ENCODE data around the gene LMOD1. TPM values are rescaled to one million over a fixed set of nuclear protein-coding genes. Genes with fewer than 3 reads are reported as not detected.
"Not testable (repeated sequence)": the region's sequence is repeated elsewhere in the genome, so short reads cannot be mapped to it uniquely, and the experiment has no call there.

LMOD1 gene
- total RNA-seq, 1 donor from 2014 or later: 24.2 TPM

DNA sequence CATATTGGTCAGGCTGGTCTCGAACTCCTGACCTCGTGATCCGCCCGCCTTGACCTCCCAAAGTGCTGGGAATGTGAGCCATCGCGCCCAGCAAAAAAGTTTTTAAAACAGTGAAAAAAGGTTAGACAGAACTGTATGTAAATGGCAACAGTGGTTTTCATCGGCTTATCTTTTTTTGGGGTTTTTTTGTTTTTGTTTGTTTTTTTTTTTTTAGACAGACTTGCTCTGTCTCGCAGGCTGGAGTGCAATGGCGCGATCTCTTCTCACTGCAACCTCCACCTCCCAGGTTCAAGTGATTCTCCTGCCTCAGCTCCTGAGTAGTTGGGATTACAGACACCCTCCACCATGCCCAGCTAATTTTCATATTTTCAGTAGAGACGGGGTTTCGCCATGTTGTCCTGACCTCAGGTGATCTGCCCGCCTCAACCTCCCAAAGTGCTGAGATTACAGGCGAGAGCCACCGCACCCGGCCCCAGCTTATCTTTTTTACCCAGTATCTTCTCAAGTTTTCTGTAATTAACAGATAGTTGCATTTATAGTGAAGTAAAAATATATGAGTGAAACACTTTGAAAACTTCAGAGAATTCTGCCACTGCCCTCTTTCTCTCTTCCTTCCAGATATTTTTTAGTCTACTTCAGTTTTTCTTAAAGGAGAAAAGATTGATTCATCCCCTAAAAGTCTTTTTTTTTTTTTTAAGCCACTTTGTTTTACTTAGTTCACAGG lies 22.0 kb upstream of the LMOD1 start:
- Histone ChIP-seq H3K4me3 (no peak overlapping the region), H3K36me3 (peaks cover 78% of the 10 kb centered on the region), H3K4me1 (no peaks in the 10 kb centered on the region), H3K9me3 (no peaks in the 10 kb centered on the region), H3K27me3 (ENCODE audit: low read depth) (no peaks in the 10 kb centered on the region), H3K27ac (no peak overlapping the region)
- no peak for ATAC-seq
- intact Hi-C loops (cut with DNase I): no loop called here
- DNase-seq: no peak
- TF ChIP-seq, protein P1, sequence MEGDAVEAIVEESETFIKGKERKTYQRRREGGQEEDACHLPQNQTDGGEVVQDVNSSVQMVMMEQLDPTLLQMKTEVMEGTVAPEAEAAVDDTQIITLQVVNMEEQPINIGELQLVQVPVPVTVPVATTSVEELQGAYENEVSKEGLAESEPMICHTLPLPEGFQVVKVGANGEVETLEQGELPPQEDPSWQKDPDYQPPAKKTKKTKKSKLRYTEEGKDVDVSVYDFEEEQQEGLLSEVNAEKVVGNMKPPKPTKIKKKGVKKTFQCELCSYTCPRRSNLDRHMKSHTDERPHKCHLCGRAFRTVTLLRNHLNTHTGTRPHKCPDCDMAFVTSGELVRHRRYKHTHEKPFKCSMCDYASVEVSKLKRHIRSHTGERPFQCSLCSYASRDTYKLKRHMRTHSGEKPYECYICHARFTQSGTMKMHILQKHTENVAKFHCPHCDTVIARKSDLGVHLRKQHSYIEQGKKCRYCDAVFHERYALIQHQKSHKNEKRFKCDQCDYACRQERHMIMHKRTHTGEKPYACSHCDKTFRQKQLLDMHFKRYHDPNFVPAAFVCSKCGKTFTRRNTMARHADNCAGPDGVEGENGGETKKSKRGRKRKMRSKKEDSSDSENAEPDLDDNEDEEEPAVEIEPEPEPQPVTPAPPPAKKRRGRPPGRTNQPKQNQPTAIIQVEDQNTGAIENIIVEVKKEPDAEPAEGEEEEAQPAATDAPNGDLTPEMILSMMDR (IDR thresholded peaks at IDR 0.05): no peak

DNA sequence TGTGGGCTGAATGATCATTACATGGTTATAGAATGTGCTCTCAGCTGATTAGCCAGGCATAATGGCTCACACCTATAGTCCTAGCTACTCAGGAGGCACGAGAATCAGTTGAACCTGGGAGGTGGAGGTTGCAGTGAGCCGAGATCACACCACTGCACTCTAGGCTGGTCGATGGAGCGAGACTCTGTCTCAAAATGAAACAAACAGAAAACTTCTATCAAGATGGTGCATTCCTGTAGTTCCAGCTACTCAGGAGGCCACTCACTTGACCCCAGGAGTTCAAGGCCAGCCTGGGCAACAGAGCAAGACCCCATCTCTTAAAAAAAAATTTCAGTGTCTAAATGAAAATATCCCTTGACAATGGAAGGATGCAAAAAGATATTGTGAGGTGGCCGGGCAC lies 19.8 kb upstream of the LMOD1 start:
- no peak for DNase-seq
- Histone ChIP-seq H3K27me3 (ENCODE audit: low read depth) (no peaks in the 10 kb centered on the region), H3K36me3 (peaks cover 99% of the 10 kb centered on the region), H3K4me3 (no peak overlapping the region), H3K4me1 (no peaks in the 10 kb centered on the region), H3K27ac (no peak overlapping the region), H3K9me3 (no peaks in the 10 kb centered on the region)
- intact Hi-C loops (cut with DNase I): no loop called here
- TF ChIP-seq, protein P1 (IDR thresholded peaks at IDR 0.05): no peak
- ATAC-seq: no peak

DNA sequence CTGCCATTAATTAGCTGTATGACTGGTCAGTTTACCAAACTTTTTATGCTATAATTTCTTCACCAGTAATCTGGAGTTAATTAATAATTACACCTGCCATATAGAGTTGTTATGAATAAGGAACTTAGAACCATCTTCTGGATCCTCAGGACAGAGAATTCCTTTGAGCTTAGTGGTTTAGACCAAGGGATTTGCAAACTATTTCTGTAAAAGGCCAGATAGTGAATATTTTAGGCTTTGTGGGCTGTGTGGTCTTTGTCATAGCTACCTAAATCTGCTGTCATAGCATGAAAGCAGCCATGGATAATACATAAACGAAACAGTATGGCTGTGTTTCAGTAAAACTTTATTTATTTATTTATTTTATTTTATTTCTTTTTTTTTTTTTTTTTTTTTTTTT lies 17.9 kb upstream of the LMOD1 start:
- TF ChIP-seq, protein P1 (IDR thresholded peaks at IDR 0.05): no peak
- Histone ChIP-seq H3K27ac (no peak overlapping the region), H3K36me3 (peaks cover 99% of the 10 kb centered on the region), H3K4me1 (no peaks in the 10 kb centered on the region), H3K27me3 (ENCODE audit: low read depth) (no peaks in the 10 kb centered on the region), H3K4me3 (no peak overlapping the region), H3K9me3 (no peaks in the 10 kb centered on the region)
- intact Hi-C loops (cut with DNase I): no loop called here
- DNase-seq (no peak), ATAC-seq (no peak)

DNA sequence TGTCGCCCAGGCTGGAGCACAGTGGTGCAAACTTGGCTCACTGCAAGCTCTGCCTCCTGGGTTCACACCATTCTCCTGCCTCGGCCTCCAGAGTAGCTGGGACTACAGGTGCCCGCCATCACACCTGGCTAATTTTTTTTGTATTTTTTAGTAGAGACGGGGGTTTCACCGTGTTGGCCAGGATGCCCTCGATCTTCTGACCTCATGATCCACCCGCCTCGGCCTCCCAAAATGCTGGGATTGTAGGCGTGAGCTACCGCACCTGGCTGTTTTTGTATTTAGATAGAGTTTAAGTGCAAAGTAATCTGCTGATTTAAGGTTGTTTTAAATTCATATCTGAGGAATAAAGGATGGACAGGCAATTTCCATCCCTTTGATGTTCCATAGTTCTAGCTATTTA lies 16.0 kb upstream of the LMOD1 start:
- ATAC-seq; intact Hi-C loops (cut with DNase I); H3K4me1 ChIP-seq; H3K27ac ChIP-seq; H3K4me3 ChIP-seq; DNase-seq; H3K27me3 ChIP-seq (ENCODE audit: low read depth); H3K9me3 ChIP-seq: not testable (repeated sequence)
- H3K36me3 ChIP-seq: peaks cover 99% of the 10 kb centered on the region

DNA sequence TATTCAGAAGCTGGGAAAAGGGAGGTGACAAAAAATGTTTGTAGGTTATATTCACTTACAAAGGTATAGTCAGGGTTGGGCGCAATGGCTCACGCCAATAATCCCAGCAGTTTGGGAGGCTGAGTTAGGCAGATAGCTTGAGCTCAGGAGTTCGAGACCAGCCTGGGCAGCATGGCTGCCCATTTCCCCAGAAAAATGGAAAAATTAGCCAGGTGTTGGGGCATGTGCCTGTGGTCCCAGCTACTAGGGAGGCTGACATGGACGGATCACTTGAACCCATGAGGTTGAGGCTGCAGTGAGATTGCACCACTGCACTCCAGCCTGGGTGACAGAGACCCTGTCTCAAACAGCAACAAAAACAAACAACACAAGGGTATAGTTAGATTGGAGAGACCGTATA lies 12.0 kb upstream of the LMOD1 start:
- intact Hi-C loops (cut with DNase I): no loop called here
- peaks cover 64% of the 10 kb centered on the region for H3K36me3 ChIP-seq
- H3K4me3 ChIP-seq: no peak overlapping the region
- no peaks in the 10 kb centered on the region for H3K27me3 ChIP-seq (ENCODE audit: low read depth)
- ATAC-seq (no peak), DNase-seq (no peak)
- H3K27ac ChIP-seq: no peak overlapping the region
- no peaks in the 10 kb centered on the region for H3K9me3 ChIP-seq
- TF ChIP-seq, protein P1 (IDR thresholded peaks at IDR 0.05): no peak
- H3K4me1 ChIP-seq: peaks cover 15% of the 10 kb centered on the region

DNA sequence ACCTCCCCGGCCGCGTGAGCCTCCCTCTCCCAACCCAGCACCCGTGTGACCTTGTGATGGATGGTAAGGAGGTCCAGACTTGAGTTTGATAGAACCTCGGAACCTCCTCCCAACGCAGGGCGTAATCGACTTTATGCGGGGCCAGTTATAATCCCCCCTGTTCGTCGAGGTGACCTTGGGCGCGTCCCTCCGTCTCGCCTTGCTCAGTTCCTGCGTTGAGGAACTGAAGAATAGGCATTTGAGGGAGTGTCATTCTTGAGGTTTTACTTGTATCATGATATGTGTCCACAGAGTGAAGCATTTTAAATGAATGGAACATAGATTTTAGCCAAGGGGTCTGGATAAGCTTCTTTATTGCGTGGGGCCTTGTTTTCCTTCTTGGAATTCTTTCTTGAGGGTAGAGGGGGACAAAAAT lies 9.4 kb upstream of the LMOD1 start:
- peaks cover 38% of the 10 kb centered on the region for H3K36me3 ChIP-seq
- no peaks in the 10 kb centered on the region for H3K9me3 ChIP-seq
- DNase-seq: no peak
- H3K4me3 ChIP-seq: peak overlapping the region; percentile 88
- peak overlapping the region; percentile 88 for H3K27ac ChIP-seq
- peak; percentile 62 to 73 for ATAC-seq
- TF ChIP-seq, protein P1 (IDR thresholded peaks at IDR 0.05): no peak
- peaks cover 15% of the 10 kb centered on the region for H3K4me1 ChIP-seq
- H3K27me3 ChIP-seq (ENCODE audit: low read depth): no peaks in the 10 kb centered on the region
- intact Hi-C loops (cut with DNase I): no loop called here

Measured in lower lobe of right lung (tissue), 2 donors.